MM.1S (cell line): ENCODE measurements around the gene EPM2A.

ENCODE experiments used
- DNase-seq: peaks from one replicate; pipeline ENCODE4 v3.0.0-alpha.2; 2015
- H2AFZ ChIP-seq: fragments of 300-600 bp; sonication (generic); 2 replicates; pipeline ENCODE4 v1.6.0; 2016; ENCODE audit warnings: antibody characterized with exemption, low read length
- H3F3A ChIP-seq: fragments of 300-600 bp; sonication (generic); 2 replicates; pipeline ENCODE4 v1.6.1; 2016; ENCODE audit warnings: mild to moderate bottlenecking, antibody characterized with exemption, low read length, moderate library complexity, mixed read lengths; ENCODE audit not compliant: insufficient read depth
- H3K27ac ChIP-seq: fragments of 300-600 bp; sonication (generic); 2 replicates; pipeline ENCODE4 v1.5.1; 2016; ENCODE audit warnings: mild to moderate bottlenecking, low read length
- H3K27me3 ChIP-seq: fragments of 300-600 bp; sonication (generic); replicated peaks from 2 replicates; pipeline ENCODE4 v1.6.0; 2016; ENCODE audit warnings: low read length; ENCODE audit not compliant: insufficient read depth
- H3K36me3 ChIP-seq: fragments of 300-600 bp; sonication (generic); replicated peaks from 2 replicates; pipeline ENCODE4 v1.6.1; 2016; ENCODE audit warnings: mild to moderate bottlenecking, low read length, mixed read lengths; ENCODE audit not compliant: insufficient read depth
- H3K4me1 ChIP-seq: fragments of 300-600 bp; sonication (generic); 2 replicates; pipeline ENCODE4 v1.6.1; 2016; ENCODE audit warnings: low read length, mixed read lengths
- H3K4me2 ChIP-seq: fragments of 300-600 bp; sonication (generic); 2 replicates; pipeline ENCODE4 v1.6.0; 2016; ENCODE audit warnings: low read depth, low read length
- H3K4me3 ChIP-seq: fragments of 300-600 bp; sonication (generic); 2 replicates; pipeline ENCODE4 v1.5.1; 2016; ENCODE audit warnings: low read length, mixed read lengths
- H3K79me2 ChIP-seq: fragments of 300-600 bp; sonication (generic); 2 replicates; pipeline ENCODE4 v1.6.1; 2016; ENCODE audit warnings: mixed run types, low read length, mixed read lengths
- H3K9ac ChIP-seq: fragments of 300-600 bp; sonication (generic); 2 replicates; pipeline ENCODE4 v1.6.1; 2016; ENCODE audit warnings: low read length, mixed read lengths
- H3K9me2 ChIP-seq: fragments of 300-600 bp; sonication (generic); replicated peaks from 2 replicates; pipeline ENCODE4 v1.6.1; 2016; ENCODE audit warnings: mild to moderate bottlenecking, low read length, mixed read lengths; ENCODE audit not compliant: insufficient read depth
- H3K9me3 ChIP-seq: fragments of 300-600 bp; sonication (generic); replicated peaks from 2 replicates; pipeline ENCODE4 v1.6.1; 2016; ENCODE audit warnings: mild to moderate bottlenecking, low read length, mixed read lengths; ENCODE audit not compliant: insufficient read depth
- H4K20me1 ChIP-seq: fragments of 300-600 bp; sonication (generic); 2 replicates; pipeline ENCODE4 v1.6.1; 2016; ENCODE audit warnings: mild to moderate bottlenecking, low read length, moderate library complexity, mixed read lengths; ENCODE audit not compliant: insufficient read depth
- CTCF ChIP-seq: fragments of 300-600 bp; sonication (generic); IDR thresholded peaks from 2 replicates; pipeline ENCODE4 v1.5.1; 2016; ENCODE audit warnings: antibody characterized with exemption, low read length, mixed read lengths
- EZH2 ChIP-seq: fragments of 300-600 bp; sonication (generic); optimal IDR thresholded peaks from 2 replicates; pipeline ENCODE3; 2017; ENCODE audit warnings: low read depth, mild to moderate bottlenecking, antibody characterized with exemption, low read length, mixed read lengths
- EZH2phosphoT487 ChIP-seq: fragments of 300-600 bp; sonication (generic); IDR thresholded peaks from 2 replicates; pipeline ENCODE4 v1.6.1; 2018; ENCODE audit warnings: antibody characterized with exemption, low read length

Gene EPM2A

GRCh38 chr6:145765449-145765848 lies 30.1 kb upstream of the EPM2A start:
- no peaks in the 10 kb centered on the region for H4K20me1 ChIP-seq
- TF ChIP-seq EZH2 (no peak), EZH2phosphoT487 (no peak), CTCF (no peak)
- H3K27me3 ChIP-seq = no peaks in the 10 kb centered on the region
- H3K79me2 ChIP-seq = no peaks in the 10 kb centered on the region
- H3K9me3 ChIP-seq = no peaks in the 10 kb centered on the region
- H3K4me2 ChIP-seq = no peak overlapping the region
- no peak overlapping the region for H3K9ac ChIP-seq
- H3K4me3 ChIP-seq = no peak overlapping the region
- DNase-seq = no peak
- H3F3A ChIP-seq = no peaks in the 10 kb centered on the region
- no peak overlapping the region for H2AFZ ChIP-seq
- H3K9me2 ChIP-seq = no peaks in the 10 kb centered on the region
- no peaks in the 10 kb centered on the region for H3K36me3 ChIP-seq
- no peaks in the 10 kb centered on the region for H3K4me1 ChIP-seq
- H3K27ac ChIP-seq = no peak overlapping the region

- Histone ChIP-seq H3K9me2 (no peaks in the 10 kb centered on the region), H4K20me1 (no peaks in the 10 kb centered on the region), H2AFZ (no peak overlapping the region), H3K27me3 (no peaks in the 10 kb centered on the region), H3F3A (no peaks in the 10 kb centered on the region), H3K4me2 (no peak overlapping the region), H3K4me3 (no peak overlapping the region), H3K9me3 (no peaks in the 10 kb centered on the region), H3K79me2 (no peaks in the 10 kb centered on the region), H3K4me1 (no peaks in the 10 kb centered on the region), H3K36me3 (no peaks in the 10 kb centered on the region), H3K27ac (no peak overlapping the region), H3K9ac (no peak overlapping the region)
- no peak for DNase-seq
- TF ChIP-seq EZH2 (no peak), EZH2phosphoT487 (no peak), CTCF (no peak)
Measured at GRCh38 chr6:145763742-145764141, 28.4 kb upstream of the EPM2A start.

GRCh38 chr6:145761584-145761983 lies 26.3 kb upstream of the EPM2A start:
- no peaks in the 10 kb centered on the region for H3K79me2 ChIP-seq
- H3K4me3 ChIP-seq = no peak overlapping the region
- H3K36me3 ChIP-seq = no peaks in the 10 kb centered on the region
- no peak overlapping the region for H3K27ac ChIP-seq
- no peak overlapping the region for H3K4me2 ChIP-seq
- H3K9me3 ChIP-seq = no peaks in the 10 kb centered on the region
- no peak for TF ChIP-seq EZH2
- TF ChIP-seq CTCF = no peak
- no peak for TF ChIP-seq EZH2phosphoT487
- no peak overlapping the region for H2AFZ ChIP-seq
- no peaks in the 10 kb centered on the region for H3K27me3 ChIP-seq
- no peaks in the 10 kb centered on the region for H3K9me2 ChIP-seq
- no peak for DNase-seq
- H4K20me1 ChIP-seq = no peaks in the 10 kb centered on the region
- H3F3A ChIP-seq = no peaks in the 10 kb centered on the region
- H3K4me1 ChIP-seq = no peaks in the 10 kb centered on the region
- no peak overlapping the region for H3K9ac ChIP-seq
